M059J (cell line): ENCODE data around the gene GLIS1. TPM values are rescaled to one million over a fixed set of nuclear protein-coding genes. Genes with fewer than 3 reads are reported as not detected.
"Not testable (repeated sequence)": the region's sequence is repeated elsewhere in the genome, so short reads cannot be mapped to it uniquely, and the experiment has no call there.

Experiments
- DNase-seq: peaks from one replicate; pipeline ENCODE4 v3.0.0-alpha.2; 2012; ENCODE audit warnings: low read depth
- total RNA-seq: library from RNA; depleted of rRNA; stranded (reverse); fragments of >200 nt; shearing (Covaris generic); gene quantifications from 2 replicates; pipeline ENCODE4 v1.2.3, GENCODE V29; 2014; rRNA removed

The GLIS1 gene
- total RNA-seq, result 2.3 and 3.0 TPM in 2 replicates

DNA sequence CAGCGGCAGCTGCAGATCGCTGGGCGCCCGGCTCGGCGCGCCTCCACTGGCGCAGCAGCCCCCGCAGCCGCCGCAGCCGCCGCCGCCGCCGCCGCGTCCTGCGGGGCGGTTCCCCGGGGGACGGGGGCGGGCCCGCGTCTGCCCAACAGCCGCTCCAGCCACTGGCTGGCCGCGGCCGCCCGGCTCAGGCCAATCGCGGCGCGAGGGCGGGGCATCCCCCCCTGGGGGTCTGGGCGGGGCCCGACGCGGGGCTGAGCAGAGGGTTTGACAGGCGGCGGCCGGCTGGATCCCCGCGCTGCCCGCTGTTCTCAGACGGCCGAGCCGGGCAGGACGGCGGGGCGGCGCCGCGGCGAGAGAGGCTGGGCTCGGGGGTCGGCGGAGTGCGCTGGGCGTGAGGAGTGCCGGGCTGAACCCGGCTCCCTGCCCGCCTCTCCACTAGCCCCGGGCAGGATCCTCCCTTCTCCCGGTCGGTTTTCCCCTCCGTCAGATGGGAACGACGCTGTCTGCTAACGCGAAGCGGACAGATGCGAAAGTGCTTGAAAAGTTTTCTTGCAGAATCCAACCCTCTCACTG is at the start of gene GLIS1:
TSS of gene GLIS1 (minus strand) at position 56 of the 573 bp plus-strand sequence. CDS start 1,100 bp downstream, outside the sequence.
- DNase-seq, result peak; percentile 87

DNA sequence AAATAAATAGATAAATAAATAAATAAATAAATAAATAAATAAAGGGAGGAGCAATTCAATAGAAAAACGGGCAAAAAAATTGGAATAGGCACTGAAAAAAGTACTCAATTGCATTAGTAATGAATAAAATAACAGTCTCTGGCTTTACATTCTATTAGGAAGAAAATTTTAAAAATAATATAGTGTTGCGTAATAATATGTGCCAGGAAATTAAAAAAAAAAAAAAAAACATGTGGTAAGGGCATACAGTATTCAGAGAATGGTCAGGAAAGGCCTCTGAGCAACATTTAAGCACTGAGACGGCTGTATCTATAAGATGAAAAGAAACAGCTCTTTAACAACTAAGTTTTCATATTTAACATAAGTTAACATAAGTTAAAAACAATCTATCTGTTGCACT is 48.7 kb upstream of the GLIS1 start:
- DNase-seq, result no peak

DNA sequence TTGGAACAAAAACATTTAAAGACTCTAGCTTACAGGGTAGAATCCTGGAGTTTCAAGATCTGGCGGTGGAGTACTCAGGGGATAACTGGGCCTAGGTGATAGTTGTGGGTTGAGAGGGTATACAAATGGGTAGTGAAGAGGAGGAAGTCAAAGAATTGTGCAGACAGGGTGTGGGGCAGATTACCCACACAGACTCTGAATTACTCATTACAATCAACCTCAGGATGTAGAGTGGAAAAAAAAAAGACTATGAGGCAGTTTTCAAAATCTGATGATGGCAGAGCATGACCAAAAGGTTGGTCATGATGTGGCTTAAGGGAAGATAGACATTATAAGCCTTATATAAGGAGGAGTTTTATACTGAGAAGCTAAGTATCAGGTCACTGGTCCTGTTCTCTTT is 44.1 kb upstream of the GLIS1 start:
- peak; percentile 34 for DNase-seq

DNA sequence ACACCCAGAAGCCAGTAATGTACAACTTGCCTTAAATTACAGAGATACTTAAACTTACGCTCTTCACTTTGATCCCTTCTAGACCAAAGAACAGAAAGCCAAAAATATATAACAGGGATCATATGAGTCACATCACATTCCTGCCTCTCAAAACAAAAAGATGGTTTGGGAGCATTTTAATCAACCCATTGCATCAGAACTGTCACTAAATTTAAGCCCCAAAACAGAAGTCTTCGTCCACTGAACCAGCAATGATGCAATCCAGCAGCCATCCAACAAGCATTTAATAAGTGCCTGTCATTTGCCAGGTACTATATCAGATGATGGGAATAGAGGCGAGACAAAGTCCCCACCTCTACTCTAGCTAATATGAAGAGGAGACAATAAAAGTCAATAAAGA is 42.7 kb upstream of the GLIS1 start:
- peak; percentile 17 for DNase-seq

GRCh38 chr1:53777272-53777671 is 38.3 kb upstream of the GLIS1 start:
- DNase-seq, result no peak

DNA sequence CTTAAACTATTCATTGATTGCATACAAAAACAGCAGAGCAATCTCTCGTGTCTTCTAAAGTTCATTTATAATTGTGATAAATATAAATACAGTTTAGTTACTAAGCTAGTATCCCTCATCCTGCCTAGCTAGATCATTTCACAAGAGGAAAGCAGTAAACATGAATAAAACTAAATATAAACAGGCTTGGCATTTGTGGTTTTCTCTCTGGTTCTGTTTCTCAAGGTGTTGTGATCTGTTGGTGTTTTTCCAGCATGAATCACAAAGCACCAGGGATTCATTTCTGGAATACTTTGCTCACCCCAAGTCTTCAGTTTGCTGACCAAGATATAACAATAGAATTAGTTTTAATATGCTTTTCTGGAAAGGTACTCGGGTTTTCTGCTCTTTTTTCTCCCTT is 32.7 kb upstream of the GLIS1 start:
- DNase-seq, result peak; percentile 94

- no peak for DNase-seq
Observed at GRCh38 chr1:53769780-53770179, 30.8 kb upstream of the GLIS1 start.

DNA sequence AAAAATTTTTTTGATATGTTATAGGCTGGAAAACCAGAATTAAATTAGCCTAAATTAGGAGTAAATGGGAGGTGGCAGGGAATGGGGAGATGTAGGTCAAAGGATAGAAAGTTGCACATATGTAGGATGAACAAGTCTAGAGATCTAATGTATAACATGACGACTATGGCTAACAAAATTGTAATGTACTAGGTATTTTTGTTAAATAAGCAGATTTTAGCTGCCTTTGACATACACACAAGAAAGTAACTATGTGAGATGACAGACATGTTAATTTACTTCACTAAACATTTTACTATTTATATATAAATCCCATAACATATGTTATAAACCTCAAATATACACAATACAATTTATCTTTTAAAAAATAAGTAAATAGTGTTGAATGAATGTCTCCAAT is 30.2 kb upstream of the GLIS1 start:
- no peak for DNase-seq

- peak; percentile 70 for DNase-seq
Observed at GRCh38 chr1:53766831-53767405, 28.0 kb upstream of the GLIS1 start.

GRCh38 chr1:53766194-53766742 is 27.3 kb upstream of the GLIS1 start:
- no peak for DNase-seq

GRCh38 chr1:53765657-53766056 is 26.7 kb upstream of the GLIS1 start:
- DNase-seq, result peak; percentile 73

- DNase-seq, result no peak
Observed at GRCh38 chr1:53763911-53764310, 24.9 kb upstream of the GLIS1 start.

DNA sequence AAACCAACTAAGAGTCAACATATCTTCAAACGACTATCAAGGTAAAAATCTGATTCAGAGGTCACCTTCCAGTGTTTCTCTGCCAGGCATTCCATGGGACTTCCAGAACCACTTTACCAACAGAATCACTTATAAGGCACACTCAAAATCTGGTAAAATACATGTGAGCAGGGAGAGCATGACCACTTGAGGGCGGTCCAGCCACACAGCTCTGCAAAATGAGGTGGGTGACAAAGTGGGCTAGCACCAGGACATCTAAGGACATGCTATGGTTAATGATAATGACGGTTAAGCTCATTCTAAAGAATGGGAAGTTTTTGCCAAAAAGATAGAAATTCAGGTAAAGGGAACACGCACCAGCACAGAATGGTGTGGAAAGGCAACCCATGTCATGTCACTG is 24.5 kb upstream of the GLIS1 start:
- DNase-seq, result no peak

DNA sequence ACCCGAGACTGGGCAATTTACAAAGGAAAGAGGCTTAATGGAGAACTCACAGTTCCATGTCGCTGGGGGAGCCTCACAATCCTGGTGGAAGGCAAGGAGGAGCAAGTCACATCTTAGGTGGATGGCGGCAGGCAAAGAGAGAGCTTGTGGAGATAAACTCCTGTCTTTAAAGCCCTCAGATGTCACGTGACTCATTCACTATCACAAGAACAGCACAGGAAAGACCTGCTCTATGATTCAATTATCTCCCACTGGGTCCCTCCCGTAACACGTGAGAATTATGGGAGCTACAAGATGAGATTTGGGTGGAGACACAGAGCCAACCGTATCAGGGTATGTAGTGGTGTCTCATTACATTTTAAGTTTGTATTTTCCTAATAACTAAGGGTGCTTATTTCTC is 21.5 kb upstream of the GLIS1 start:
- not testable (repeated sequence) for DNase-seq

DNA sequence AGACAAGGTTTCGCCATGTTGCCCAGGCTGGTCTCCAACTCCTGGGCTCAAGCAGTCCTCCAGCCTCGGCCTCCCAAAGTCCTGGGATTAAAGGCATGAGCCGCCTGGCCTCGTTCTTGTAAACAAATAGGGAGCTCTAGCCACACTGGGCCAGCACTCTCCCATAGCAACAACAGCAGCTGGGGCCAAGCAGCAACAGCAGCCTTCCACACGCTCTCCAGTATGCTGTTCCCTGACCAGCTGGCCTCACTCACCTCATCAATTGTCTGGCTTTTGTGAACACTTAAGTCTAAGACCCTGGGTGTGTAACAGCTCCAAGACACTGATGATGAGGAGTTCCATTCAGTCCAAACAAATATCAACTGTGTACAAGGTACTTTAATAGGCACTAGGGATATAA is 16.9 kb upstream of the GLIS1 start:
- DNase-seq, result no peak

- peak; percentile 74 for DNase-seq
Observed at GRCh38 chr1:53754484-53755312, 15.7 kb upstream of the GLIS1 start.

- DNase-seq, result no peak
Observed at GRCh38 chr1:53752281-53752680, 13.3 kb upstream of the GLIS1 start.

DNA sequence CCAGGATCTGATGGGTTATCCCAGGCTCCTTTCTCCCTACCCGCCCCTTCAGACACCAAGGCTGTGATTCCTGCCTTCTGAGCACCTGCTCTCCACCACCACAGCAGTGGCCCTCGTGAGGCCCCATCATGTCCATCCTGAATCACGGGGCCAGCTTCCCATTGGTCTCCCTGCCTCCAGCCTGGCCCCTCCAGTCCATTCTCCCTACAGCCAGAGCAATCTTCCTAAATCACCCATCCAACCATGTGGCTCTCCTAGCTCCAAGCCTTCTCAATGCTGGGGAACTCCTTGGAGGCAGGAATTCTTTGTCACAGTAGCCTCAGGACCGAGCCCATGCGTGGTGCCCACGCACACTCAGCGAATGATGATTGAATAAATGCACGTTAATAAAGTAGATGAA is 8.9 kb upstream of the GLIS1 start:
- no peak for DNase-seq

GRCh38 chr1:53740621-53741105 is 1.7 kb upstream of the GLIS1 start:
- DNase-seq, result peak; percentile 91

GRCh38 chr1:53738205-53739108 is 507 bp downstream of the GLIS1 start:
- peak; percentile 35 for DNase-seq

DNA sequence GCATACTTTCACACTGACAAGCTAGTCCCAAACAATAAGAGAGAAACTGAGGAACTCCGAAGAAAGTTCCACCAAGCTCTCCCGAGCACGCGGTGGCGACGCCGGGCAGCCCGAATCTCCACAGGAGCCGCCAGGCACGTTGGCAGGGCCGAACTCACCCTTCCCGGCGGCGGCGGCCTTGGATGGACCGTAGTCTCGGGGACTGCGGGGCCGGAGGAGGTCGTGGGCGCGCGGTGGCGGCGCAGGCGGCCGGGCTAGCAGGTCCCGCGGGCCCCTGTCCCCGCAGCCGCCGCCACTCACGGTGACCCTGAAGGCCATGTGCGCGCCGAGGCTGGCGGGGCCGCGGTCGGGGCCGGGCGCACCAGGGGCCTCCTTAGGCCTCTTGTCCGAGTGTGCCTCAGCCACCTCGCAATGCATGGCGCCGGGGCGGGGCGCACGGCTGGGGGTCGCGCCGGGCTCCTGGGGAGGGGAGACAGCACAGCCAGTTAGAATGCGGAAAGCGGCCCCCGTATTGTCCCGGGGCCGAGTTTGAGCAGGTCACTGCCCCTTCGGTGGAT is 1.2 kb downstream of the GLIS1 start:
- peak; percentile 9 for DNase-seq
